Measurements from ENCODE around the gene MAP1LC3B. TPM values are rescaled to one million over a fixed set of nuclear protein-coding genes. Genes with fewer than 3 reads are reported as not detected.

Gene MAP1LC3B
- total and polyA plus RNA-seq, 2 donors (not counting 1 experiment from before 2014, with no cell fraction given): 72.7 to 75.8 TPM

DNA sequence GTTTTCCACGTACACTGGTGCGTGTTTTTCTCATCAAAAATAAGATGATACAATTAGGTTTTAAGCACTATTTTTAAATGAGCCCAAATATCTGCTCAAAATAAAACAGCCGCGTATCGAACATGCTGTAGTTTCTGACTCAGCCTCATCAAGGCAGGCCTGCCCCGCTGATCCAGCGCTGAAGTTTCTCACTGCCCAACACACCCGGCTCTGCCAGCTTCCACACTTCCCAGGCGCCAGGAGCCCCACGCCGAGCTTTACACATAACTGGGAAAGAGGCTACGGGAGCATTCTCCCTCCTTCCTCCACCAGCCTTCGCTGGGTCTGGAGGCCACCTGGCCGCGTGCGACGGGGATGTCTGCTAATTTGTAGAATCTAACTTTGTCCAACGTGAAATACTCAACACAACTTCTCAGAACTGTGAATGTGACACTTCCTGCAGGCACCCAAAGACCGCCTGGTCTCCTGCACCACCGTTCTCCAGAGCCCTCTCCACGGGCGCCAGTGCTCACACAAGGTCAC lies 42.1 kb downstream of the MAP1LC3B start:
- no peak overlapping the region for H3K9ac ChIP-seq (ENCODE audit: low read length)
- 95% methylated on average over 20 of the region's 22 CpGs for WGBS (ENCODE audit: insufficient coverage)
- ATAC-seq (ENCODE audit: low read depth): no peak
- no peaks in the 10 kb centered on the region for H3K79me2 ChIP-seq (ENCODE audit: control insufficient read depth, insufficient read depth, low read length)
- ChIA-PET CTCF (interaction anchor here (0.7 kb wide), 1 partner anchor 9 kb away, joined by 3 read pairs; no protein-coding TSS in a partner anchor), POLR2A (no interaction called here)
- H3K27ac ChIP-seq (ENCODE audit: low read length in 2 of 2): no peak overlapping the region
- H3K36me3 ChIP-seq (replicated peaks in 1 of 2; ENCODE audit: control extremely low read depth in 1 of 2, control insufficient read depth in 1 of 2, extremely low read depth in 1 of 2, insufficient read depth in 2 of 2, low read length in 1 of 2): no peaks in the 10 kb centered on the region
- no peaks in the 10 kb centered on the region for H3K4me1 Mint-ChIP-seq
- H4K20me1 ChIP-seq (ENCODE audit: control insufficient read depth, insufficient read depth, low read length, poor library complexity, severe bottlenecking): no peaks in the 10 kb centered on the region
- no peak overlapping the region for H3K4me2 ChIP-seq (replicated peaks; ENCODE audit: low read depth, low read length, poor library complexity, severe bottlenecking)
- intact Hi-C loops (cut with micrococcal nuclease): no loop called here
- H3K9me3 ChIP-seq (ENCODE audit: control extremely low read depth in 1 of 3, control insufficient read depth in 2 of 3, insufficient read depth in 1 of 3, low read length in 2 of 3): no peaks in the 10 kb centered on the region
- H3K27ac Mint-ChIP-seq: no peak overlapping the region
- TF ChIP-seq, protein P1, sequence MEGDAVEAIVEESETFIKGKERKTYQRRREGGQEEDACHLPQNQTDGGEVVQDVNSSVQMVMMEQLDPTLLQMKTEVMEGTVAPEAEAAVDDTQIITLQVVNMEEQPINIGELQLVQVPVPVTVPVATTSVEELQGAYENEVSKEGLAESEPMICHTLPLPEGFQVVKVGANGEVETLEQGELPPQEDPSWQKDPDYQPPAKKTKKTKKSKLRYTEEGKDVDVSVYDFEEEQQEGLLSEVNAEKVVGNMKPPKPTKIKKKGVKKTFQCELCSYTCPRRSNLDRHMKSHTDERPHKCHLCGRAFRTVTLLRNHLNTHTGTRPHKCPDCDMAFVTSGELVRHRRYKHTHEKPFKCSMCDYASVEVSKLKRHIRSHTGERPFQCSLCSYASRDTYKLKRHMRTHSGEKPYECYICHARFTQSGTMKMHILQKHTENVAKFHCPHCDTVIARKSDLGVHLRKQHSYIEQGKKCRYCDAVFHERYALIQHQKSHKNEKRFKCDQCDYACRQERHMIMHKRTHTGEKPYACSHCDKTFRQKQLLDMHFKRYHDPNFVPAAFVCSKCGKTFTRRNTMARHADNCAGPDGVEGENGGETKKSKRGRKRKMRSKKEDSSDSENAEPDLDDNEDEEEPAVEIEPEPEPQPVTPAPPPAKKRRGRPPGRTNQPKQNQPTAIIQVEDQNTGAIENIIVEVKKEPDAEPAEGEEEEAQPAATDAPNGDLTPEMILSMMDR (IDR thresholded peaks at IDR 0.05): no peak
- TF ChIP-seq EZH2 (IDR thresholded peaks at IDR 0.05; ENCODE audit: borderline replicate concordance, insufficient read depth, low read depth, low read length, poor library complexity, severe bottlenecking): no peak
- H3K4me1 ChIP-seq (ENCODE audit: control insufficient read depth in 2 of 2, insufficient read depth in 2 of 2, low read length in 2 of 2): peaks cover 3% of the 10 kb centered on the region in 2 donors
- H3K27me3 ChIP-seq (replicated peaks in 1 of 4; ENCODE audit: control extremely low read depth in 1 of 4, control insufficient read depth in 3 of 4, insufficient read depth in 4 of 4, low read length in 3 of 4): no peaks in the 10 kb centered on the region
- peaks cover 3% of the 10 kb centered on the region for H3K27me3 Mint-ChIP-seq
- no peak overlapping the region for H3K4me3 Mint-ChIP-seq
- no peak overlapping the region for H3K4me3 ChIP-seq (ENCODE audit: control extremely low read depth in 1 of 5, extremely low read depth in 1 of 5, insufficient read depth in 1 of 5, low read depth in 2 of 5, low read length in 4 of 5)
- no peak for DNase-seq
- no peaks in the 10 kb centered on the region for H3K9me3 Mint-ChIP-seq (ENCODE audit: insufficient read depth)
- H2AFZ ChIP-seq (ENCODE audit: insufficient read depth, low read depth, low read length, poor library complexity, severe bottlenecking): no peak overlapping the region

DNA sequence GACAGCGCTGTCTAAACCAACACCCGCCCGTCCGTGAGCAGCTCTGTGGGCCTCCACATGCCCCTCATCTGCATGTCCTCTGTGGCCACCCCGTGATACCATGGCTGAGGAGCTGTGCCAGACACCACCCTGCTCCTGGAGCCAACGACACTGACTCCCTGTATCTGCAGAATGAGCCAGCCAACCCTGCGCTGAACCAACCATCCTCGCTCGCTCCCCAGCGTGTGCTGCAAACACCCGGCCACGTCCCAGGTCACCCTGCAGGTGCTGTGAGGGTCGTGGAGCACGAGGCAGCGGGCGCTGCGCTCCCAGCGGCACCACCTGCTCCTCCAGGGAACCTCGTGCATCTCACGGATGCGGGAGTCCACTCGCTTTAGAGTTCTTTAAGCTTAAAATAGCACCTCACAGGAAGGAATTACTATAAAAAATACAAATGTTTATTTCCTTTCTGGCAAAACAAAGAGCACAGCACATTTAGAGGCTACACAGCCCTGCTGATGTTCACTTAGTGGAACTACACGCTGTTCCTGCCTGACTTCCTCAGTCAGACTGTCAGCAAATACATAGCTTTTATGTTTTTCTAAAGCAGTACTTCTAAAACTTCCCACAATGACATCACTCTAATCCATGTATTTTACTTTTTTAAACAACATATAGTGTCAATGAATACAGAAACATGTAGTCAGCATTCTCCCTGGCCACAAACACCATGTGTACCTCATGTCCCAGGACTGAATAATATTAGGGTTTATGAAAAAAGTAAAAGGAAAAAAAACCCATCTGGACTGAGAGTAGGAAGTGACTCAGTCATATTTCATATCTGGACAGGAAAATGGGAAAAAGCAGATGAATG lies 43.5 kb downstream of the MAP1LC3B start:
- Histone ChIP-seq H3K79me2 (ENCODE audit: control insufficient read depth, insufficient read depth, low read length) (no peaks in the 10 kb centered on the region), H2AFZ (ENCODE audit: insufficient read depth, low read depth, low read length, poor library complexity, severe bottlenecking) (peak overlapping the region; percentile 47), H4K20me1 (ENCODE audit: control insufficient read depth, insufficient read depth, low read length, poor library complexity, severe bottlenecking) (no peaks in the 10 kb centered on the region), H3K9ac (ENCODE audit: low read length) (no peak overlapping the region), H3K9me3 (ENCODE audit: control extremely low read depth in 1 of 3, control insufficient read depth in 2 of 3, insufficient read depth in 1 of 3, low read length in 2 of 3) (no peaks in the 10 kb centered on the region), H3K4me2 (replicated peaks; ENCODE audit: low read depth, low read length, poor library complexity, severe bottlenecking) (peak overlapping the region; percentile 11), H3K36me3 (replicated peaks in 1 of 2; ENCODE audit: control extremely low read depth in 1 of 2, control insufficient read depth in 1 of 2, extremely low read depth in 1 of 2, insufficient read depth in 2 of 2, low read length in 1 of 2) (no peaks in the 10 kb centered on the region), H3K4me3 (ENCODE audit: control extremely low read depth in 1 of 5, extremely low read depth in 1 of 5, insufficient read depth in 1 of 5, low read depth in 2 of 5, low read length in 4 of 5) (no peak overlapping the region), H3K27ac (ENCODE audit: low read length in 2 of 2) (no peak overlapping the region), H3K4me1 (ENCODE audit: control insufficient read depth in 2 of 2, insufficient read depth in 2 of 2, low read length in 2 of 2) (peaks cover 3% of the 10 kb centered on the region in 2 donors), H3K27me3 (replicated peaks in 1 of 4; ENCODE audit: control extremely low read depth in 1 of 4, control insufficient read depth in 3 of 4, insufficient read depth in 4 of 4, low read length in 3 of 4) (no peaks in the 10 kb centered on the region)
- intact Hi-C loops (cut with micrococcal nuclease): no loop called here
- no peak for TF ChIP-seq EZH2 (IDR thresholded peaks at IDR 0.05; ENCODE audit: borderline replicate concordance, insufficient read depth, low read depth, low read length, poor library complexity, severe bottlenecking)
- TF ChIP-seq, protein P1 (IDR thresholded peaks at IDR 0.05): no peak
- Mint-ChIP-seq H3K27ac (no peak overlapping the region), H3K27me3 (peaks cover 3% of the 10 kb centered on the region), H3K4me1 (no peaks in the 10 kb centered on the region), H3K4me3 (no peak overlapping the region), H3K9me3 (ENCODE audit: insufficient read depth) (no peaks in the 10 kb centered on the region)
- ATAC-seq (ENCODE audit: low read depth) (no peak), DNase-seq (no peak)
- POLR2A ChIA-PET: no interaction called here
- WGBS (ENCODE audit: insufficient coverage): 20% methylated on average over 22 of the region's 23 CpGs
- CTCF ChIA-PET: no interaction called here

All from B cell (primary cell).